ENCODE measurements around the gene PPP2R1B.
"Not testable (repeated sequence)": the region's sequence is repeated elsewhere in the genome, so short reads cannot be mapped to it uniquely, and the experiment has no call there.

The PPP2R1B gene

DNA sequence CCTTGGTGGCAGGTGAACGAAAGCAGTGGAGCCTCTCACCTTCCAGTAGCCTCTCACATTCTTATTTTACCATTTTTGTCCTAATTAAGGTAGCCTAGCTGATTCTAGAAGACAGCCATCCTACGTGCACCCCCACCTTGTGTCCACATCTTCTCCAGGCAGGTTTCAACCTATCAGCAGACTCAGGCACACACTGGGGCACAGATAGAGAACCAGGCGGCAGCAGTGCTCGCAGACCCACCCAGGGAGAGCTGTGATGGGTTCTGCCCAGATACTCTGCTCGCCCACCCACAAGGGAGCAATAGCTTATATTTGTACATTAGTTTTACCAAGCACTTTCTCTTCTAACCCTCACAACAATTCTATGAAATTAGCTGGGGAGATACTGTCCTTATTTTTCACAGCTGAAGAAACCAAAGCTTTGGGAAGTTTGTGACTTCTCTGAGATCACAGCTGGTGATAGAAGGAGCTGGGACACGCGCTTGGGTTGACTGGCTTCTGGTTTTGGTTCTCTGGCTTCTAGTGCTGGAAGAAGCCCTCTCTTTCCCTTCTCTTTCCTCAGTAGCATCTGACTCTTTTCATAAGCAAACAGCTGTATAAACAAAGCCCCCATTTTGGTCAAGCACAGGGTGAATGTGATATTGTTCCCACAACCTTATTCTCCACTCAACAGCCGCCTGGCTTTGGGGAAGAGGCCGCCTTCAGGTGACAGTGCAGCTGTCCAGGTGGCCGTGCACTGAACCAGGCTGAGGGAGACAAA lies 36.9 kb downstream of the PPP2R1B start:
- no peak for DNase-seq (ENCODE audit: low read depth in 2 of 2, low spot score in 1 of 2)

DNA sequence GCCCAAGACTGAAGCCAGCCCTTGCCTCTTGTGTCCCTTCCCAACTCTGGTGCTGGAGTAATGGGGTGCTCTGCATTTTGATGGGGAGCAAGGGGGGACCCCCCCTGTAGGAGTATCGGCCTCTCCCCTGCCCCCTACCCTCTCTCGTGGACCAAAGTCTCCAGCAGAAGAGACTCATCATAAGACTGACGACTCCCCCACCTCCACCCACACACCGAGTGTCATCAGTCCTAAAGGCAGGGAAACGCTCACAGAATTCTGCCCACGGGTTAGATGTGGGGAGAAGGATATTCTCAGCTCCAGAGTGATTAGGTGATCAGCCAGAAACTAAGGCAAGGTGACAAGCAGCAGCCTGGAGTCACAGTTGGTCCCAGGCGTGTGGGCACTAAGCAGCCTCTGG lies 38.8 kb downstream of the PPP2R1B start:
- DNase-seq (ENCODE audit: low read depth in 2 of 2, low spot score in 1 of 2) = no peak

DNA sequence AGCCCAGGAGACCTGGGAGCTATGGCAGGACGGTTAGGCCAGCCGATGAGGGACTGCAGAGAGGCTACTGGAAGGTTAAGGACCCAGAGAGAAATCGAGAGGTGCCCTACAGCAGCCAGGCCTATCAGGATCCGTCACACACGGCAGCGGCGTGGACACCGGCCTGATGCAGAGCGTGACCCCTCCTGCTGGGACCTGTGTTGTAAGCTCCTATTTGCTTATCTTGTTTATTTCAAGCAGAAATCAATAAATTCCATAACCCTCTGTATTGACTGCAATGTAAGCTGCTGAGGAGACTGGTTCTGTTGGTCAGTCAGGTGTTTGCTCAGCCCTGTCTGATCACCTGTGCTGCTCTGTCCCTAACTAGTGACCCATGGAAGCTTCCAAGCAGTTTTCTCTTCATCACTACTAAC lies 39.9 kb downstream of the PPP2R1B start:
- DNase-seq (ENCODE audit: low read depth in 2 of 2, low spot score in 1 of 2) = no peak

DNA sequence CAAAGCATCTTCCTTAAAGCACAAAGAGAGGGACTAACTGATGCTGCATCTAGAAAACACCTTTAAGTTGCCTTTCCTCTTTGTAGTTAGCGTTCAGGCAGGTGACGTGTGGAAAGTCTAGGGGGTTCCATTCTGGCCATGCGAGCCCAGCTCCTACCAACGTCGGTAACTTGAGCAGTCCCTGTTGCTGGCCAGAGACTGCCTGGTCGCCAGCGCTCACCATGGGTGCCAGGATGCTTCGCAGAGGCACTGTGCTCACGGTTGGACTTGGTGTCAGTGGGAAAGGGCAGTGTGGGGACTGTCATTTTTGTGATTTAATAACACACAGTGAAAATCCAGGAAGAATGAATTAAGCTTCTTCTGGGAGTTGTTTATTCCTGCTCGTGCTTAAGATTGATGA lies 40.6 kb downstream of the PPP2R1B start:
- DNase-seq (ENCODE audit: low read depth in 2 of 2, low spot score in 1 of 2) = no peak

DNA sequence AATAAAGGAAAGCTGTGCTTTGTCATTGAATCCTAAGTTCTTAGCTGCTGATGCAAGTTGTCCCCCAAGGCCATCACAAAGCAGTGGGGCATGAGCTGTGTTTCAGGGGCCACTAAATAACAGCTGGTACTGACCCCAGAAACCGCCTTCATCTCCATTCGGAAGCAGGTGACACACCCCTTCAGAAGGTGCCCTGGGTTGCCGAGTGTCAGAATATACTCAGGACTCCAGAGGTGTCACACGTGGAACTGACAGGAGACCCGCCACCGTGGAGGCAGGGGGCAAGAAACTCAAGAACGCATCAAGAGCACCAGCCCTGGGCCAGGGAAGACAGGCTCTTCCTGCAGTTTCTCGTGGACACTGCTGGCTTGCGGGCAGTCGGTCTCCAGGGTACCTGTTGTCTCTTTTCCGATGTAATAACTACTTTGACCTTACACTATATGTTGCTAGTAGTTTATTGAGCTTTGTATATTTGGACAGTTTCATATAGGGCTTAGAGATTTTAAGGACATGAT lies 41.5 kb downstream of the PPP2R1B start:
- no peak for DNase-seq (ENCODE audit: low read depth in 2 of 2, low spot score in 1 of 2)

DNA sequence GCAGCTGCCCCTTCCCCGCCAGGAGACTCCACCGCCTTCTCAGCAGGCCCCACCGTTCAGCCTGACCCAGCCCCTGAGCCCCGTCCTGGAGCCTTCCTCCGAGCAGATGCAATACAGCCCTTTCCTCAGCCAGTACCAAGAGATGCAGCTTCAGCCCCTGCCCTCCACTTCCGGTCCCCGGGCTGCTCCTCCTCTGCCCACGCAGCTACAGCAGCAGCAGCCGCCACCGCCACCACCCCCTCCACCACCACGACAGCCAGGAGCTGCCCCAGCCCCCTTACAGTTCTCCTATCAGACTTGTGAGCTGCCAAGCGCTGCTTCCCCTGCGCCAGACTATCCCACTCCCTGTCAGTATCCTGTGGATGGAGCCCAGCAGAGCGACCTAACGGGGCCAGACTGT lies 42.6 kb downstream of the PPP2R1B start:
- DNase-seq (ENCODE audit: low read depth in 2 of 2, low spot score in 1 of 2) = no peak

DNA sequence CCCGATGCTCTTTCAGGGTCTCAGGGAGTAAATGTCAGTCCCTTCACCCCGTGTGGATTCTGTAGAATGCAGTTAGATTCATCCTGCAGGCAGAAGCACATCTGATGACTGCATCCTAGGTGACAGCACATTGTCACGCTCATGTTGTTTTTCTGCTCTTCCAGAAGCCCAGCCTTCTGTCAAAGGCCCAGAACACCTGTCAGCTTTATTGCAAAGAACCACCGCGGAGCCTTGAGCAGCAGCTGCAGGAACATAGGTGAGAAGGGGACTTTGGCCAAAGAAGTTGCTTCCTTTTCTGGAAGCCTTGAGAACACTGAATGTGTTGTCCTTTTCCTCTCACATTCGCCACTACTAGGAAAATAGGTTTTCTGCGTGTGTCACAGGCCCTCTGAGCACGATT lies 43.7 kb downstream of the PPP2R1B start:
- DNase-seq (ENCODE audit: low read depth in 2 of 2, low spot score in 1 of 2) = no peak

DNA sequence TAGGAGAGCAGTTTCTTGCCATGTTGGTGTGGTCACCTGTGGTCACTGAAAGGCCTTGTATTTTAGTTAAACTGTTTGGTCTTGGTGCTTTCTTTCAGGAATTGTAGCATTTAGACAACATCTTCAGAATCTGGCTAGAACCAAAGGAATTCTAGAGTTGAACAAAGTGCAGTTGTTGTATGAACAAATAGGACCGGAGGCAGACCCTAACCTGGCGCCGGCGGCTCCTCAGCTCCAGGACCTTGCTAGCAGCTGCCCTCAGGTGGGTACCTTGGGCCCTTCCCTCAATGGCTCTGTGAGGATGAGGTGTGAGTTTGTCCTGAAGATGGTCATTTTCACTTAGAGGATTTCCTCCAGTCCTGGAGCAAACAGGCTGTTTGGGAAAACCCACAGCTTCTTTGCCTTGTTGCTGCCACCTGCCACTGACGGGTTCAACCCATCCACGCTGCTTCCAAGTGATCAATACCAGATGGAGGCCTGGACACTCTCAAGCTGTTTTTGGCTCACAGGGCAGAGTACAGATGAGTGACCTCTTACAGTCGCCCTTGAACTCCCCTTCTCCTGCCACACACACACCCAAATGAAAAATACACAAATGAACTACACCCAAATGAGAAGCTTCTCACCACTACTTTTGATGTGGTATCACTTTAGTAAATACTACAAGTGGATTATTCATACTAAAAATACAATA lies 45.2 kb downstream of the PPP2R1B start:
- DNase-seq (ENCODE audit: low read depth in 2 of 2, low spot score in 1 of 2) = no peak

DNA sequence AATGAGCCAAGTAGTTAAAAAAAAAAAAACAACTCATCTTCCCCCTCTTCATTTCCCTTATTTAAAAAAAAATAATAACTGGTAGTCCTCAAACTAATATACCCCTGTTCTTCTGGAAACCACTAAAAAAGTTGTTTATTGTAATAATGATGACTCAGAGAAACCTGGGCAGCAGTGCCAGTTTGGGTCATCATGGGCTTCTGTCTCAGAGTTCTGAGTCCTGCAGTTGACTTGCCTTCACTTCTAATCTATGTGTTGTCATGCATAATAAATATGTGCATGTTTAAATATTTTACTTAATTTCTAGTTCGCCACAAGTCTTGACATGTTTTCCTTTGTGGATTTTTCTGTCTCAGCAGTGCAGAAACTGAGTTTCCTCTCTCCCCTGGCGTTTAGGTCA lies 46.8 kb downstream of the PPP2R1B start:
- DNase-seq (ENCODE audit: low read depth in 2 of 2, low spot score in 1 of 2) = no peak

DNA sequence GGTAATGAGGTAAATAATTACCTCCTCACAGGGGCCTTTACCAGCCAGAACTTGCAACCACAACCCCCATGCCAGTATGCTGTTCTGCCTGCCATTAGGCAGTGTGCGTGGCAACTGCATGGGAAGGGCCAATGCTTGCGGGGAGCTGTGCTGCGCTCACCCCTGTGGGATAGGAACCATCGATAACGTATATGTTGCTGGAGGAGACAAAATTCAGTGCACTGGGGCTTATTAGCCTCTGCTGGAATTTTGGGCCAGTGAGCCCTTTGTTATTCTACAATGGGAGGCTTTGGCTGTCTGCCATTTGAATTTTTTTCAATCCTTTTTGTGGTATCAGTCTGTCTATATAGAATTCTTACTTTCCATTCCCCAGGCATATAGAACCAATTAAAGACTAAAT lies 47.3 kb downstream of the PPP2R1B start:
- DNase-seq (ENCODE audit: low read depth in 2 of 2, low spot score in 1 of 2) = no peak

DNA sequence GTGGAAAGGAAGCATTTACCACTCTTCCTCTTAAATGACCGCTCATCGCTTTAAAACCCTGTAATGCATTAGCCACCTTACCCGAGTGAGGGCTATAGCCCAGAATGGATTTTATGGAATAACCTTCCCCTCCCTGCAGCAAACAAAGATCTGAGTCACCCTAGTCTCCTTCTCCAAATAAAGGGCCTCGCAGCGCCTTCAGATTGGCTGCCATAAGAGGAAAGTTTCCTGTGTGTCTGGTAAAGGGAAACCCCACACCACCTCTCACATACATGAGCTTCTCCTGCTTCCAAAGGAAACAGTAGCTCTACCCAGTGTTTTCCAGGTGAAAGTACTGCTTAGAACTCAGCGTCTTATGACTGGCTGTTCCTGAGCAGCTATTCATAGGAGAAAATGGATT lies 47.8 kb downstream of the PPP2R1B start:
- DNase-seq (ENCODE audit: low read depth in 2 of 2, low spot score in 1 of 2) = no peak

DNA sequence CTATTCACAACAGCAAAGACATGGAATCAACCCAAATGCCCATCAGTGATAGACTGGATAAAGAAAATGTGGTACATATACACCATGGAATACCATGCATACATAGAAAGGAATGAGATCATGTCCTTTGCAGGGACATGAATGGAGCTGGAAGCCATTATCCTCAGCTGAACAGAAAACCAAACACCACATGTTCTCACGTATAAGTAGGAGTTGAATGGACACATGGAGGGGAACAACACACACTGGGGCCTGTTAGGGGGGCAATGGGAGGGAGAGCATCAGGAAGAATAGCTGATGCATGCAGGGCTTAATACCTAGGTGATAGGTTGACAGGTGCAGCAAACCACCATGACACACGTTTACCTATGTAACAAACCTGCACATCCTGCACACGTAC lies 48.5 kb downstream of the PPP2R1B start:
- DNase-seq (ENCODE audit: low read depth in 2 of 2, low spot score in 1 of 2) = not testable (repeated sequence)

DNA sequence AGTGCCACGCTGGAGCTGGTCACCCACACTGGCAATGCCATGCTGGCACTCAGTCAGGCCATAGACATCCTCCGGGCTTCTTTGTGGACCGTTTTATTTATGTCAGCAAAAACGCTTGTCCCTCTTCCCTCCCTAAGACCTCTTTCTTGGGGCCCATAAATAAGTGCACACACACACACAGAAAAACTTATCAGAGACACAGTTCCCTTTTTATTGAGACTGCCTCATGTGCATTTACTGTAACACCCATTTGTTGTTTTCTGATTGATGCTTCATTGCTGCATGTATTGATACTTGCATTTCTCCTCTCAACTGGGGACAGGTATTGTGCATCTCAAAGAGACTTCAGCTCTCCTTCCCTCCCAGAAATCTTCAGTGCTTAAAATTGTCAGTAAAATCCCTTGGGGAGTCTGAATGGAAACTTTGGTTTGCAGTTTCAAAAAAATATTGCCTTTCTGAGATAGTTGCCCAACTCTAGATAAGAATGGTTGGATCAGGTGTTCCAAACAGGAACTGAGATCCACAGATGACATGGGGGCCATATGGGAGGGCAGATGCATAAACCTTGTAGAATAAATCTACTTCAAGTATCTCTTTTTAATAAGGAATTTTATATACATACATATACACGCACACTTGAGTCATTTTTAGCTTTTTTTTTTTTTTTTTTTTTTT lies 50.9 kb downstream of the PPP2R1B start:
- no peak for DNase-seq (ENCODE audit: low read depth in 2 of 2, low spot score in 1 of 2)

DNA sequence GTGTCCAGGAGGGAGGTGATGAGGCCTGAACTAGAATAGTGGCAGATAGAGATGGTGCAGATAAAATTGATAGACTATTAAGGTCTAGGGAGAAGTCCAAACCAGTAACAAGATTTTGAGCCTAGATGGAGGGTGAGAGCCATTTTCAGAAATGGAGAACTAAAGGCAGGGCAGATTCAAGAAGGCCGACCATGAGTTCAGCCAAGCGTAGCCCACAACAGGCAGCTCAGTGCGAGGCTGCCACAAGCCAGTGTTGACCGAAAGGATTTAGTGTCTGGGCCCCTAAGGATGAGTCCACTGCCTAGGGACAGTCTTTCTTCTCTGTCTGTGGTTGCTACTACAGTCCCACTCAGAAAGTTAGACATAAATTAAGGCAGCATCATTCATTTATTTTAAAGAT lies 51.7 kb downstream of the PPP2R1B start:
- DNase-seq (ENCODE audit: low read depth in 2 of 2, low spot score in 1 of 2) = no peak

DNA sequence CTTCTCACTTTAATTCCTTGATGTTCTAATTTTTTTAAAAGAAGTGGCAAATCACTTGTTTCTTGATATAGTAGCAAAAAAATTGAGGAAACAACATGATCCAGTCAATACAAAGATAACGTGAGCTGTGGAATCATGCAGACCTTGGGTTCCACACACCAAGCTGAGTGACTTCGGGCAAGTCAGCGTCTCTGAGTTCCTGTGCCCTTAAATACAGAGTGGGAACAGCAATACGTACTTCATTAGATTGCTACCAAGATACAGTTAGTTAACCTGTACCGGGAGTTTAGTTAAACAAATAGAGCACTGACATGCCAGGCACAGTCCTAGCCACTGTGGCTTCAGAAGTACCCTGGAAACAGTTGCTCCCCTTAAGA lies 58.5 kb downstream of the PPP2R1B start:
- DNase-seq (ENCODE audit: low read depth in 2 of 2, low spot score in 1 of 2) = no peak

DNA sequence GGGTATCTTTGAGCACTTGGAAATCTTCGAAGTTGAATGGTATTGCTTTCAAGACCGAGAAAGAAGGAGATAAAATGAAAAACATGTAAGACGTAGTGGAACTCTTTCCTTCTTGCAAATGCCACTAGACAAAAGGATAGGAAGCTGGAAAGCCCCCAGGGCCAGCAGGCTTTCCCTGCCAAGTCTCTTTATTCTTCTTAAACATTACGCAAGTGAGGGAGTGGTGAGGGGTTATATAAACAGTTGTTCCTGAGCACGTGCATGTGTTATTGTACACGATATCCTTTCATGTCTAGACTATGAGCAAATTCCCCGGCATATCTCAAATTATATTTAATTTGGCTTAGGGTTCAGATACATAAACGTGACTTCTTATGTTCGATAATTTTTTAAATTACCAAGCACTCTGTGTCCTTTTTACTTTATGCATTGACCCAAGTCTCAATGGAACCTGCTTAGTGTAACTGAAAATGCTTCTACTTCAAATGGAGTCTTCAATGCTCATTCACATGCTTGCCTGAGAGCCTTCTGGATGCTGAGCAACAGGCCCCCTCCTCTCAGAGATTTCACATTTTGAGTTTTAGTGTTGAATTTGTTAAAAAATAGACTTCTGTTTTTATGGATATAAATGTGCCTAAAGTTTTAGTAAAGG lies 59.0 kb downstream of the PPP2R1B start:
- DNase-seq (ENCODE audit: low read depth in 2 of 2, low spot score in 1 of 2) = no peak

DNA sequence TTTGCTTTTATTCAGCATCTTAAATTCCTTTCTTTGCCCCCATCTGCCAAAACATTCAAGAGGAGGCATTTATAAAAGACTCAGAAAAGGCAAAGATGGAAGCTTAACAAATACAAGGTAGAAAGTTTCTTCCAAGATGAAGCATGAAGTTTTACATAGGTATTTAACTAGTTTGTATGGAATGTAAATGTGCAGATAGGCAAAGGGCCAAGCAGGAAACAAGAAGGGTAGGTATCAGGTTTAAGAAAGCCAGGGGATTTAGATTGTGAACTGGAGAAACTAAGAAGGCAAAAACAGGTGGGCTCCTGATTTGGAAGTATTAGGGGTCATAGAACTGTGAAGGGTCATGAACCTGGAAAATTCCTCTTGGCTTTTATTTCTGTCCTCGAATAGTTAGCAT lies 62.6 kb downstream of the PPP2R1B start:
- no peak for DNase-seq (ENCODE audit: low read depth in 2 of 2, low spot score in 1 of 2)

DNA sequence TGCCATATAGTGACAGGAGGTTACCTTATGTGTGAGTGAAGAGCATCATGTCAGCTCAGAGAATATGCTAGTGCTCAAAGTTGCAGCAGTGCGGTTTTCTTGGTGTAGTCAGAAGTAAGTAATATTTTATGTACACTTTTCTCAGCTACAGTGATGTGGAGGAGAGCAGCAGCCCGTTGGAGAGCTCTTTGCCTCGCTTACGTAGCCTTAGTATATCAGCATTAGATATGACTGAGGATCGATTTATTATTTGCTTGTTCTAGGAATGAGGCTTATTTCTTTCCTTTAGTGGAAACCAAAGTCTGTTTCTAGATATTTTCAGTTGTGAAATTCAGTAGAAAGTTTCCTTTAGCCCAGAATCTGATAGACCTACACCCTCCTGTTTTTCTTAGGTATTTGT lies 63.6 kb downstream of the PPP2R1B start:
- DNase-seq (ENCODE audit: low read depth in 2 of 2, low spot score in 1 of 2) = no peak

DNA sequence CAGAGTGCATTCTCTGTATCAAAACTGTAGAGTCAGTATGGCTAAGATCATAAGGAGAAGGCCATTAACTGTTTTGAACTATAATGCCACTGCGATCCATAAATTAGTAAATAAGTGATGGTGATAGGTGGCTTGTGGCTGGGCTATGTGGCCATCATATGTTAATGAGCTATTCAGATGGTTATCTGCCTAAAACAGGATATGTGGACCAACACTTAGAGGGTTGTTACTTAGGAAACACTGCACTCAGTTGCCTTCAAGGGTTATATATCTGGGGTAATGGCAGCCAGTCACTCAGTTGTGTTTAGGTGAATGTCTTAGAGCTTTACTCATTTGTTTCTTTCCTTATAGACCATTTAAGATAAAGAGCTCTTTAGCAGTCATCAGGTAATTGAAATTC lies 66.0 kb downstream of the PPP2R1B start:
- DNase-seq (ENCODE audit: low read depth in 2 of 2, low spot score in 1 of 2) = no peak

DNA sequence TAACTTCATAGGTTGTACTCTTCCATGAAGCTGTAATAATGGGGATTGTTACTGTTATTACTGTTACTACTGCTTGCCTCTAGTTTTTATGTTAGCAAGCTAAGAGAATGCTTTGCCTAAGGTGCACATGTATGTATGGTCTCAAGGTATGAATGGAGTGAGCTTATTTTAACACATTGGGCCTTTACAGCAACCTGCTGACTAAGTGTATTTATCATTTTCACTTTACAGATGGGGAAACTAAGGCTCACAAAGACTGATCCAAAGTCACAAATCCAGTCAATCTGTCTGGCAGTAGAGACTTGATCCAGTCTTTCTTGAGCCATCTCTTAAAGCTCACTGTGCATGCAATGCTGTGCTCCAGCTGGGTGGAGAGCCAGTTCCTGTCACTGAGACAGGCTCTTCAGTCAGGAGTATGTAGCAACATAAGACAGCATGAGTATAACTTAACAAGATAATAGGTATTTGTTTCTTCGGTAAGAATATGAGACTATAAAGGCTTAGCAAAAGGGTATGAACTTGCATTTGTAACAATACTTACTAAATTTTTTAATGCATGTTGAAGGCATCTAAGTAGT lies 66.5 kb downstream of the PPP2R1B start:
- no peak for DNase-seq (ENCODE audit: low read depth in 2 of 2, low spot score in 1 of 2)

DNA sequence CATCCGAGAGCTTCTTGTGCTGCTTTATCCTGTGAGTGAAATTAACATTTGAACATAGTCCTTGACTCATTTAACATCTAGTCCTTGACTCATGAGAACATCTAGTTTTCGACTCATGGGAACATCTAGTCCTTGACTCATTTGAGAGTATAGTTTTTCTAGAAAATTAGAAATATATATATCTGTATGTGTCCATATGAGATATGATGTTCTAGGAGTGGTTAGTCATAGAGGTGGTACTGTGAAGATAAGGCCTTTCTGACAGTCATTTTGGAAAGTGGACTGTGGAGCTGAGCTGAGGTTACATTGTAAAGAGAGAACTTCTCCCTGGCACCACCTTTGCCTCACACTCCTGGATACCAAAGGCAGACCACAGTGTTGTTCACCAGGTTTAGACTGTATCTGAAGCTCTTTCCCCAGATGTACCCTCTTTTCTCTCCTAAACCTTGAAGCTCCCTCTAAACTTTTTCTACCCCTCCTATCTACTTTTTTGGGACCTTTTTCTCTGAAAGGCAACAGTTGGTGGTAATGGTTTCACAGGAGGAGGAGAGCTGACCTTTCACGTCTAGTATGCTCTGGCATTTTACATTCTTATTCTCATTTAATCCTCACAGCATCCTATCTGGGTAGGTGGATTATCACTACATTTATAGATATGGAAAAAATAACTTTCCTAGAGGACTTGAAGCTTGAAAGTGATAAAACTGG lies 67.2 kb downstream of the PPP2R1B start:
- DNase-seq (ENCODE audit: low read depth in 2 of 2, low spot score in 1 of 2) = no peak

Measured in stimulated activated CD8-positive, alpha-beta memory T cell treated with anti-CD3 and anti-CD28 coated beads, Interleukin-4, amount 100 ng/mL, for 1 hour (primary cell).